GM23338 (cell line): ENCODE measurements around the gene TRPV5. TPM values are rescaled to one million over a fixed set of nuclear protein-coding genes. Genes with fewer than 3 reads are reported as not detected.

Experiments
- CREB1 ChIP-seq: fragments of 250-450 bp; sonication (Bioruptor Pico); IDR thresholded peaks from 2 replicates; pipeline ENCODE4 v1.5.0; 2020; ENCODE audit warnings: low read depth, mild to moderate bottlenecking, moderate library complexity
- CTCF ChIP-seq, 2 experiments: fragments of 200-600 bp in 1 of 2; sonication (generic) in 1 of 2; conservative IDR thresholded peaks; 2 replicates each; pipeline versions ENCODE4 v1.5.1 to v1.6.1; 2016 to 2017; ENCODE audit warnings: antibody characterized with exemption in 2 of 2, low read depth in 2 of 2, mild to moderate bottlenecking in 2 of 2, moderate library complexity in 1 of 2
- ETS1 ChIP-seq: IDR thresholded peaks from 2 replicates; pipeline ENCODE4 v1.6.1; 2016; ENCODE audit warnings: antibody characterized with exemption
- EZH2 ChIP-seq: fragments of 200-600 bp; sonication (generic); IDR thresholded peaks from one replicate; pipeline ENCODE4 v1.8.0; 2017; ENCODE audit warnings: antibody characterized with exemption, mild to moderate bottlenecking, low read depth; ENCODE audit not compliant: unreplicated experiment
- JUNB ChIP-seq: IDR thresholded peaks from one replicate; pipeline ENCODE4 v1.6.1; 2016; ENCODE audit warnings: antibody characterized with exemption; ENCODE audit not compliant: unreplicated experiment
- NANOG ChIP-seq: IDR thresholded peaks from 2 replicates; pipeline ENCODE4 v1.6.1; 2016; ENCODE audit warnings: antibody characterized with exemption, borderline replicate concordance
- POLR2AphosphoS5 ChIP-seq: IDR thresholded peaks from 2 replicates; pipeline ENCODE4 v1.6.1; 2016; ENCODE audit warnings: antibody characterized with exemption, low read depth
- STAT1 ChIP-seq: IDR thresholded peaks from one replicate; pipeline ENCODE4 v1.6.1; 2016; ENCODE audit warnings: antibody characterized with exemption; ENCODE audit not compliant: unreplicated experiment
- ZNF114 ChIP-seq: fragments of 250-450 bp; sonication (Bioruptor Pico); IDR thresholded peaks from 2 replicates; pipeline ENCODE4 v1.5.0; 2020; ENCODE audit warnings: mild to moderate bottlenecking, moderate library complexity
- ZNF331 ChIP-seq: fragments of 250-450 bp; sonication (Bioruptor Pico); IDR thresholded peaks from 2 replicates; pipeline ENCODE4 v1.5.0; 2020; ENCODE audit warnings: low read depth, mild to moderate bottlenecking, moderate library complexity
- ZNF462 ChIP-seq: fragments of 250-450 bp; sonication (Bioruptor Pico); IDR thresholded peaks from 2 replicates; pipeline ENCODE4 v1.5.0; 2020; ENCODE audit warnings: mild to moderate bottlenecking, moderate library complexity
- polyA plus RNA-seq: library from polyadenylated mRNA; unstranded; fragments of >200 nt; fragmentation: Nextera tagmentation; extraction: Ambion mirVana; gene quantifications from 2 replicates; pipeline ENCODE4 v1.2.1, GENCODE V29; 2016
- total RNA-seq: library from RNA; depleted of rRNA; stranded (reverse); fragments of >200 nt; shearing (Covaris generic); gene quantifications from 2 replicates; pipeline ENCODE4 v1.2.3, GENCODE V29; 2014

TRPV5 gene
- total and polyA plus RNA-seq, 2 experiments from 2014 or later = not detected

DNA sequence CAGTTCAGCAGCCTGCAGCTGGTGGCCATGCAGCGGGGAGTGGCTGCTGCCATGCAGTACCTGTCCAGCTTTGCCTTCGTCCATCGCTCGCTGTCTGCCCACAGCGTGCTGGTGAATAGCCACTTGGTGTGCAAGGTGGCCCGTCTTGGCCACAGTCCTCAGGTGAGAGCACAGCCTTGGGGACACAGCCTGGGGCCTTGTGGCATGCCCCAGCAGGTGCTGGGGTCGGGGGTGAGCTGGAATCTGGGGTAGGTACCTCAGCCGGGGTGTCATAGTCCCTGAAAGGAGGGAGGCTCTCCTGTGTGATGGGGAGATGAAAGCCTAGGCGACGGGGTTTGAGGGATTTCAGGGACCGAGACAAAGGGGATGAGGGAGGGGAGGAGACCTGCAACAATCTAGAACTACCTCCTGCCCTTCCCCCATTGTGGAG, 64.5 kb downstream of the TRPV5 start (continued):
- TF ChIP-seq ZNF462 (CRISPR knock-in tag) (no peak), JUNB (no peak), CTCF (conservative IDR thresholded peaks at IDR 0.05; ENCODE audit: low read depth in 2 of 2) (no peak), ZNF114 (CRISPR knock-in tag) (no peak), NANOG (no peak), ZNF331 (CRISPR knock-in tag) (no peak), ETS1 (no peak), STAT1 (no peak), EZH2 (no peak), CREB1 (CRISPR knock-in tag) (no peak), POLR2AphosphoS5 (no peak)
